Measurements from ENCODE around the gene AMDHD2.

Gene AMDHD2

DNA sequence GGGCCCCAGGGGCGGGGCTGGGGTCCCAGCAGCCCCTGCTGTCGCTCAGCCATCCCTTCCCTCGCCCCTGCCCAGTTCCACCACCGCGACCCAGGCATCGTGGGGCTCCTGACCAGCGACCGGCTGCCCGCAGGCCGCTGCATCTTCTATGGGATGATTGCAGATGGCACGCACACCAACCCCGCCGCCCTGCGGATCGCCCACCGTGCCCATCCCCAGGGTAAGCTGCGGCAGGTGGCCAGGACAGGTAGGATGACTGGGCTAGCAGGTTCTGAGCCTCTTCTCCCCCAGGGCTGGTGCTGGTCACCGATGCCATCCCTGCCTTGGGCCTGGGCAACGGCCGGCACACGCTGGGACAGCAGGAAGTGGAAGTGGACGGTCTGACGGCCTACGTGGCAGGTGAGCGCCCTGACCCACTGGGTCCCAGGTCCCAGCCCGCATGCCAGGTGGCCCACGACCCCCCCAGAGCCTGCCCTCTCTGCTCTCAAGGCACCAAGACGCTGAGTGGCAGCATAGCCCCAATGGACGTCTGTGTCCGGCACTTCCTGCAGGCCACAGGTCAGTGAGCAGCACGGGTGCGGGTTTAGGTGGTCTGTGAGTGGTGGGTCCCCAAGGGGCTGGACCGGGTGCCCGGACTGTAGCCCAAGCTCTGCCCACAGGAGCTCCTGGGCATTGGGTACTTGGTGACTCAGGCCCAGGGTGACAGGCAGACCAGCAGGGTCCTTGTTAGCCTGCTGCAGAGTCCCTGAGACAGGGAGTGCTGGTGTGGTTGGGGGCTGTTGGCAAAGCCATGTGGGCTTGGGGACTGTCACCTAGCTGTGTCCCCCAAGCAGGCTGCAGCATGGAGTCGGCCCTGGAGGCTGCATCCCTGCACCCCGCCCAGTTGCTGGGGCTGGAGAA lies 8.2 kb downstream of the AMDHD2 start:
- no peak overlapping the region for H3K9ac ChIP-seq (ENCODE audit: insufficient read length, low read depth)
- no peak for TF ChIP-seq SUZ12 (IDR thresholded peaks at IDR 0.05; ENCODE audit: extremely low read depth, insufficient read depth, insufficient read length)
- TF ChIP-seq ZNF274 (IDR thresholded peaks at IDR 0.05; ENCODE audit: low read depth, low read length), result no peak
- TF ChIP-seq YY1 (IDR thresholded peaks at IDR 0.05; ENCODE audit: insufficient read depth, insufficient read length), result no peak
- peaks cover 71% of the 10 kb centered on the region for H3K36me3 ChIP-seq (ENCODE audit: insufficient read depth, insufficient read length, low read length)
- no peak overlapping the region for H3K4me3 ChIP-seq (ENCODE audit: insufficient read length, low read depth)
- no peaks in the 10 kb centered on the region for H3K9me3 ChIP-seq (ENCODE audit: insufficient read depth, low read length)
- no peaks in the 10 kb centered on the region for H3K27me3 ChIP-seq (ENCODE audit: insufficient read depth, insufficient read length)
- peaks cover 12% of the 10 kb centered on the region for H3K4me1 ChIP-seq (ENCODE audit: insufficient read depth, insufficient read length)
- no peak for DNase-seq (ENCODE audit: low read depth, low spot score)

DNA sequence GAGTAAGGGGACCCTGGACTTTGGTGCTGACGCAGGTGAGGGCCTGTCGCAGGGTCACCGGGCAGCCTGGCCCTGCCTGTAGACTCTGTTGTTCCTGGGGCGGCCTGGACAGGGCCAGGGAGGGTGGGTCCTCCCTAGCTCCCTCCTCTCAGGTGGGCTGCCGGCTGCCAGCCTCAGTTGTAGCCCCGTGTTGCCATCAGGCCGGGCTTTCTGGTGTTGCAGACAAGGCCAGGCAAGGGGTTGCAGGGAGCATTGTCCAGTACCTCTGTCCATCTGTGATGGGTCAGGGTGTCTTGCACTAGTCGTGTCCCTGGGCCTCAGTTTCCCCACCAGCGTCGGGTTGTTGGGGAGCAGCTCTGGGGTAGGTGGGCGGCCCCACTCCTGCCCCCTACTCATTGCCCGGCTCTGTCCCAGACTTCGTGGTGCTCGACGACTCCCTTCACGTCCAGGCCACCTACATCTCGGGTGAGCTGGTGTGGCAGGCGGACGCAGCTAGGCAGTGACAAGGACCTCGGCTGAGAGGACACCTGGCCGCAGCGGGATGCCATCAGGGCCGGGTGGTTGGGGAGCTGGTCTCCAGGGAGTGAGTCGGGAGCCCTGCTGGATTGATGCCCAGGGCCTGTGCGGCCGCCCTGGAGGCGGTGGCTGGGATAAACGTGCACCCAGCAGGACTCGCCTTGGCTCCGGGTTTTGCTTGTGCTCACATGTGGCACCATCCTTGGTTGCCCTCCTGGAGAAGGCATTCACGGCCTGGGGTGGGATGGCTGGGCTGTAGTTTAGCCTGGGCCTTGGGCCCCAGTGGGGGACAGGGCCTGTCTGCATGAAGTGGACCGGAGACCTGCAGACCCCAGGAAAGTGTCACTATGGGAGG lies 9.1 kb downstream of the AMDHD2 start:
- Histone ChIP-seq H3K9me3 (ENCODE audit: insufficient read depth, low read length) (no peaks in the 10 kb centered on the region), H3K9ac (ENCODE audit: insufficient read length, low read depth) (no peak overlapping the region), H3K27me3 (ENCODE audit: insufficient read depth, insufficient read length) (no peaks in the 10 kb centered on the region), H3K4me3 (ENCODE audit: insufficient read length, low read depth) (no peak overlapping the region), H3K36me3 (ENCODE audit: insufficient read depth, insufficient read length, low read length) (peaks cover 62% of the 10 kb centered on the region), H3K4me1 (ENCODE audit: insufficient read depth, insufficient read length) (peaks cover 13% of the 10 kb centered on the region)
- no peak for TF ChIP-seq YY1 (IDR thresholded peaks at IDR 0.05; ENCODE audit: insufficient read depth, insufficient read length)
- TF ChIP-seq ZNF274 (IDR thresholded peaks at IDR 0.05; ENCODE audit: low read depth, low read length), result no peak
- TF ChIP-seq SUZ12 (IDR thresholded peaks at IDR 0.05; ENCODE audit: extremely low read depth, insufficient read depth, insufficient read length), result no peak
- no peak for DNase-seq (ENCODE audit: low read depth, low spot score)

GRCh38 chr16:2529961-2530628 lies 9.9 kb downstream of the AMDHD2 start:
- peaks cover 13% of the 10 kb centered on the region for H3K4me1 ChIP-seq (ENCODE audit: insufficient read depth, insufficient read length)
- no peak overlapping the region for H3K9ac ChIP-seq (ENCODE audit: insufficient read length, low read depth)
- no peak for DNase-seq (ENCODE audit: low read depth, low spot score)
- TF ChIP-seq SUZ12 (IDR thresholded peaks at IDR 0.05; ENCODE audit: extremely low read depth, insufficient read depth, insufficient read length), result no peak
- no peak for TF ChIP-seq ZNF274 (IDR thresholded peaks at IDR 0.05; ENCODE audit: low read depth, low read length)
- peaks cover 54% of the 10 kb centered on the region for H3K36me3 ChIP-seq (ENCODE audit: insufficient read depth, insufficient read length, low read length)
- H3K4me3 ChIP-seq (ENCODE audit: insufficient read length, low read depth), result no peak overlapping the region
- no peaks in the 10 kb centered on the region for H3K27me3 ChIP-seq (ENCODE audit: insufficient read depth, insufficient read length)
- no peaks in the 10 kb centered on the region for H3K9me3 ChIP-seq (ENCODE audit: insufficient read depth, low read length)

DNA sequence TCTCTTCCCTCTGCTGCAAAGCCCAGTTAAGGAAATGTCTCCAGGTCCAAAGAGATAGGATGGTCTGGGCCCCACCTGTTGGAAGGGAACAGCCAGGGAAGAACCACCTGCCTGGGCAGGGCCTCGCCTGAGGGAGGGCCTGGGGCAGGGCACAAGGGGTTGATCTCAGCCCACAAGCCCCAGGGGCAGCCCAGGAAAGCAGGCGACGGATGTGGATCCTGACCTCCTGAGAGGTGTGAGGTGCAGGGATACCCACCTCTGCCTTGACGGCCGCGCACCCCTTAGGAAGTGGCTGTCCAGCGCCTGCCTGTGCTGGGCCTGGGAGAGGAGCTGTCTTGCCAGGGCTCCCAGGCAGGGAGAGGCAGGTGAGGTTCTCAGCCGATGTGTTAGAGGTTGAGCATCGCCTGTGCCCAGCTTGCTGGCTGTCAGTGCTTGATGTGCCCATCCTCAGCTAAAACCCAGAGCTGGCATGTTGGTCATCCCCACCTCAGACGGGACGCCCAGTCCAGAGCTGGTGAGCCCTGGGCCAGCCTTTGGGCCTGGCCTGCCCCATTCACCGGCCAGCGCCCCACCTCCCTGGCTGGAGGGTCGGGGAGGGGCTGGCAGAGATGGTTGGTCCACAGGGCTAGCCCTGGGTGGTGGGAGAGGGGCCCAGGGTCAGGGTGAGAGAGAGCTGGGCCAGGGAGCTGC lies 10.6 kb downstream of the AMDHD2 start:
- Histone ChIP-seq H3K36me3 (ENCODE audit: insufficient read depth, insufficient read length, low read length) (peaks cover 52% of the 10 kb centered on the region), H3K9ac (ENCODE audit: insufficient read length, low read depth) (peak overlapping the region; percentile 84), H3K4me1 (ENCODE audit: insufficient read depth, insufficient read length) (peaks cover 16% of the 10 kb centered on the region), H3K4me3 (ENCODE audit: insufficient read length, low read depth) (no peak overlapping the region), H3K9me3 (ENCODE audit: insufficient read depth, low read length) (no peaks in the 10 kb centered on the region), H3K27me3 (ENCODE audit: insufficient read depth, insufficient read length) (no peaks in the 10 kb centered on the region)
- TF ChIP-seq SUZ12 (IDR thresholded peaks at IDR 0.05; ENCODE audit: extremely low read depth, insufficient read depth, insufficient read length) (no peak), ZNF274 (IDR thresholded peaks at IDR 0.05; ENCODE audit: low read depth, low read length) (no peak), YY1 (IDR thresholded peaks at IDR 0.05; ENCODE audit: insufficient read depth, insufficient read length) (no peak)
- DNase-seq (ENCODE audit: low read depth, low spot score), result no peak

DNA sequence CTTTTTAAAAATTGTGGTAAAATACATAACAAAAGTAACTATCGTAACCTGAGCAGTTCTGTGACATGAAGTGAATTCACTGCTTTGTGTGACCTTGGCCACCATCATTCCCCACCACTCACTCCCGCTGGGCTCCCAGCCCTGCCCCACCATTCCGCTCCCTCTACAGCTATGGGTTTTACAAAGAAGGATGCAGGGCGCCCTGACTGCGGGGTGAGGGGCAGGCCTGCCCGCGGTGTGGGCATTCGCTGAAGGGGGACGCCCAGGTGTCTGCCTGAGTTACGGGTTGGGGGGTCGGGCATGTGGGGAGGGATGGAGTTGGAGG lies 11.2 kb downstream of the AMDHD2 start, which contains the start of gene CEMP1:
TSS of gene CEMP1 (minus strand) at position 38 of the 325 bp plus-strand sequence. CDS start 335 bp downstream, outside the sequence.
- Histone ChIP-seq H3K4me3 (ENCODE audit: insufficient read length, low read depth) (peak within 1 kb of the TSS; percentile 63), H3K4me1 (ENCODE audit: insufficient read depth, insufficient read length) (peaks cover 21% of the 10 kb centered on the region), H3K36me3 (ENCODE audit: insufficient read depth, insufficient read length, low read length) (peaks cover 46% of the 10 kb centered on the region), H3K9ac (ENCODE audit: insufficient read length, low read depth) (peak within 1 kb of the TSS; percentile 85), H3K9me3 (ENCODE audit: insufficient read depth, low read length) (no peaks in the 10 kb centered on the region), H3K27me3 (ENCODE audit: insufficient read depth, insufficient read length) (no peaks in the 10 kb centered on the region)
- no peak for TF ChIP-seq ZNF274 (IDR thresholded peaks at IDR 0.05; ENCODE audit: low read depth, low read length)
- TF ChIP-seq YY1 (IDR thresholded peaks at IDR 0.05; ENCODE audit: insufficient read depth, insufficient read length), result no peak
- TF ChIP-seq SUZ12 (IDR thresholded peaks at IDR 0.05; ENCODE audit: extremely low read depth, insufficient read depth, insufficient read length), result no peak
- DNase-seq (ENCODE audit: low read depth, low spot score), result no peak

DNA sequence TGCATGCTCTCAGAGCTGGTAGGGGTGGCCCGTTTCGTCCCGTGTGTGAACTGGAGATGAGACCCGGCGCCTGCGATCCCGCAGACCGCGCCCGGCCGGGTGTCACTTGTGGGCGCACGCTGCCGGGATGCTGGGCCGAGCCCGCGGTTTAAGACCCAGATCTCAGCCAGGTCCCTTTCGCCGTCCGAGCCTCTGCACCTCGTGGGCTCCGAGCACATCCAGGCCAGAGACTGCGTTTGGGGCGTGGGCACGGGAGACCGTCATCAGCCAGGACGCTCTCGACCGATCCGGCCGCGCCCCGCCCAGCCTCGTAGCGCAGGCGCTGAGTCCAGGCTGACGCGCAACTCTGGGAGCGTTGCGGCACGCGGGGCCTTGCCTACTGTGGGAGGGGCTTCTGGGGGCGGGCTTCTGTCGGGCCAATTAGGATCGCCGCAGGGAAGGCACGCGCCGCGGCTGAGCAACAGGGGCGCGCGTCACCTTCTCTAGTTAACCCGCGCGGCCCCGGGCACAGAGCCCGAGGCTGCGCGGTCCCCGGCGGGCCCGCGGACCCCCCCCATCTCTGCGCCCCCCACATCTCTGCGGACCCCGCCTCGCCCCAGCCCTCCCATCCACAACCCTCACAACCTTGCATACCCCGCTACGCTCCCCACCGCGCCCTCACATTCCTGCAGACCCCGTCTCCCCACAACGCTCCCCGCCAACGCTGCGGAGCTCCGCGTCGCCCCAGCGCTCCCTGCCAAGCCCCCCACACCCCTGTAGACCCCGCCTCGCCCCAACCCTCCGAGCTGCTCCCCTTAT lies 11.7 kb downstream of the AMDHD2 start:
- peak; percentile 94 for DNase-seq (ENCODE audit: low read depth, low spot score)
- Histone ChIP-seq H3K36me3 (ENCODE audit: insufficient read depth, insufficient read length, low read length) (peaks cover 41% of the 10 kb centered on the region), H3K9me3 (ENCODE audit: insufficient read depth, low read length) (no peaks in the 10 kb centered on the region), H3K9ac (ENCODE audit: insufficient read length, low read depth) (peak overlapping the region; percentile 85), H3K4me3 (ENCODE audit: insufficient read length, low read depth) (peak overlapping the region; percentile 63), H3K27me3 (ENCODE audit: insufficient read depth, insufficient read length) (no peaks in the 10 kb centered on the region), H3K4me1 (ENCODE audit: insufficient read depth, insufficient read length) (peaks cover 23% of the 10 kb centered on the region)
- TF ChIP-seq SUZ12 (IDR thresholded peaks at IDR 0.05; ENCODE audit: extremely low read depth, insufficient read depth, insufficient read length), result no peak
- TF ChIP-seq YY1 (IDR thresholded peaks at IDR 0.05; ENCODE audit: insufficient read depth, insufficient read length), result no peak
- TF ChIP-seq ZNF274 (IDR thresholded peaks at IDR 0.05; ENCODE audit: low read depth, low read length), result no peak
